ACC112 (cell line): ENCODE results near the gene INTS3.

Experiments
- H2AFZ ChIP-seq: fragments of 200-600 bp; sonication (generic); one replicate; pipeline ENCODE4 v1.6.0; 2017; ENCODE audit warnings: antibody characterized with exemption, low read length; ENCODE audit not compliant: unreplicated experiment
- H3K27ac ChIP-seq: fragments of 200-600 bp; sonication (generic); 2 replicates; pipeline ENCODE4 v1.5.1; 2014; ENCODE audit warnings: low read depth, mild to moderate bottlenecking, antibody characterized with exemption, low read length, moderate library complexity
- H3K27me3 ChIP-seq: fragments of 200-600 bp; sonication (generic); 2 replicates; pipeline ENCODE4 v1.6.1; 2014; ENCODE audit warnings: mild to moderate bottlenecking, antibody characterized with exemption, low read length, moderate library complexity, mixed read lengths; ENCODE audit not compliant: insufficient read depth
- H3K36me3 ChIP-seq: fragments of 200-600 bp; sonication (generic); 2 replicates; pipeline ENCODE4 v1.6.1; 2016; ENCODE audit warnings: mild to moderate bottlenecking, antibody characterized with exemption, low read length, moderate library complexity, mixed read lengths; ENCODE audit not compliant: insufficient read depth
- H3K4me1 ChIP-seq: fragments of 200-600 bp; sonication (generic); one replicate; pipeline ENCODE4 v1.6.1; 2016; ENCODE audit warnings: low read length, mixed read lengths; ENCODE audit not compliant: insufficient read depth, unreplicated experiment, control insufficient read depth
- H3K4me3 ChIP-seq: fragments of 200-600 bp; sonication (generic); 2 replicates; pipeline ENCODE4 v1.5.1; 2014; ENCODE audit warnings: mild to moderate bottlenecking, low read depth, low read length
- H3K79me2 ChIP-seq: fragments of 200-600 bp; sonication (generic); one replicate; pipeline ENCODE4 v1.6.0; 2016; ENCODE audit warnings: low read length; ENCODE audit not compliant: control insufficient read depth, unreplicated experiment, insufficient read depth

Gene INTS3

GRCh38 chr1:153773096-153773921, 45.5 kb downstream of the INTS3 start:
- Histone ChIP-seq H3K36me3 (0 out of 2 replicates have a peak, but pooled peaks cover 5% of the 10 kb centered on the region), H3K79me2 (no peaks in the 10 kb centered on the region), H3K4me1 (peaks cover 42% of the 10 kb centered on the region), H3K4me3 (no peak overlapping the region), H2AFZ (no peak overlapping the region), H3K27me3 (no peaks in the 10 kb centered on the region), H3K27ac (peak overlapping the region; percentile 14; the same call in 1 of the 2 replicates)

GRCh38 chr1:153774026-153774595, 46.3 kb downstream of the INTS3 start:
- Histone ChIP-seq H3K4me3 (no peak overlapping the region), H3K79me2 (no peaks in the 10 kb centered on the region), H2AFZ (no peak overlapping the region), H3K36me3 (0 out of 2 replicates have a peak, but pooled peaks cover 5% of the 10 kb centered on the region), H3K4me1 (peaks cover 42% of the 10 kb centered on the region), H3K27me3 (no peaks in the 10 kb centered on the region), H3K27ac (no peak overlapping the region)

GRCh38 chr1:153774780-153775457, 47.1 kb downstream of the INTS3 start, which contains the start of gene SLC27A3:
Gene SLC27A3 (plus strand): TSS chr1:153775407. CDS start chr1:153775498, 91 bp downstream.
- Histone ChIP-seq H3K4me1 (peaks cover 42% of the 10 kb centered on the region), H3K79me2 (no peaks in the 10 kb centered on the region), H3K36me3 (0 out of 2 replicates have a peak, but pooled peaks cover 5% of the 10 kb centered on the region), H3K27ac (peak within 1 kb of the TSS; percentile 24; the same call in 1 of the 2 replicates), H3K27me3 (no peaks in the 10 kb centered on the region), H2AFZ (peak within 1 kb of the TSS; percentile 83), H3K4me3 (peak within 1 kb of the TSS; percentile 83)

DNA sequence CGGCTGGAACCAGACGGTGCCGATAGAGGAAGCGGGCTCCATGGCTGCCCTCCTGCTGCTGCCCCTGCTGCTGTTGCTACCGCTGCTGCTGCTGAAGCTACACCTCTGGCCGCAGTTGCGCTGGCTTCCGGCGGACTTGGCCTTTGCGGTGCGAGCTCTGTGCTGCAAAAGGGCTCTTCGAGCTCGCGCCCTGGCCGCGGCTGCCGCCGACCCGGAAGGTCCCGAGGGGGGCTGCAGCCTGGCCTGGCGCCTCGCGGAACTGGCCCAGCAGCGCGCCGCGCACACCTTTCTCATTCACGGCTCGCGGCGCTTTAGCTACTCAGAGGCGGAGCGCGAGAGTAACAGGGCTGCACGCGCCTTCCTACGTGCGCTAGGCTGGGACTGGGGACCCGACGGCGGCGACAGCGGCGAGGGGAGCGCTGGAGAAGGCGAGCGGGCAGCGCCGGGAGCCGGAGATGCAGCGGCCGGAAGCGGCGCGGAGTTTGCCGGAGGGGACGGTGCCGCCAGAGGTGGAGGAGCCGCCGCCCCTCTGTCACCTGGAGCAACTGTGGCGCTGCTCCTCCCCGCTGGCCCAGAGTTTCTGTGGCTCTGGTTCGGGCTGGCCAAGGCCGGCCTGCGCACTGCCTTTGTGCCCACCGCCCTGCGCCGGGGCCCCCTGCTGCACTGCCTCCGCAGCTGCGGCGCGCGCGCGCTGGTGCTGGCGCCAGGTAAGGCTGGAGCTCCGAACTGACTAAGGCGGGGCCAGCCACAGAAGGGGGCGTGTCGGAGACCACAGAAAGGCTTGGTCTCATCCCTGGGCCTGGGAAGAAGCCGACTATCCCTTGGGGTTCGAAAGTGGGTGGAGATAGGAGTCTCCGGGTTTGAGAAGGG, 47.8 kb downstream of the INTS3 start:
- H3K4me3 ChIP-seq, result peak overlapping the region; percentile 83
- no peaks in the 10 kb centered on the region for H3K79me2 ChIP-seq
- H3K36me3 ChIP-seq, result 0 out of 2 replicates have a peak, but pooled peaks cover 5% of the 10 kb centered on the region
- H3K27ac ChIP-seq, result 0 out of 2 replicates have a peak overlapping the region, but pooled peaks have one; percentile 24
- no peaks in the 10 kb centered on the region for H3K27me3 ChIP-seq
- peaks cover 42% of the 10 kb centered on the region for H3K4me1 ChIP-seq
- peak overlapping the region; percentile 83 for H2AFZ ChIP-seq

DNA sequence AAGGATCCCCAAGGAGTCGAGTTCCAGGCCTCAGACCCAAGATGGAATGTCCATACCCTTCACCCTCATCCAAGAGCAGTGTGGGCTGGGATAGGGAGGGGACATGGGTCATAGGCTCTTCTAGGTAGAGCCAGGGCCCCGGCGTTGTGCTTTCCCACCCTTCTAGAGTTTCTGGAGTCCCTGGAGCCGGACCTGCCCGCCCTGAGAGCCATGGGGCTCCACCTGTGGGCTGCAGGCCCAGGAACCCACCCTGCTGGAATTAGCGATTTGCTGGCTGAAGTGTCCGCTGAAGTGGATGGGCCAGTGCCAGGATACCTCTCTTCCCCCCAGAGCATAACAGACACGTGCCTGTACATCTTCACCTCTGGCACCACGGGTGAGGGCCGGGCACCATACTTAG, 48.5 kb downstream of the INTS3 start:
- Histone ChIP-seq H3K27me3 (no peaks in the 10 kb centered on the region), H2AFZ (no peak overlapping the region), H3K4me3 (peak overlapping the region; percentile 83), H3K27ac (no peak overlapping the region), H3K4me1 (peaks cover 42% of the 10 kb centered on the region), H3K79me2 (no peaks in the 10 kb centered on the region), H3K36me3 (0 out of 2 replicates have a peak, but pooled peaks cover 5% of the 10 kb centered on the region)

GRCh38 chr1:153776845-153777370, 49.1 kb downstream of the INTS3 start:
- Histone ChIP-seq H3K4me1 (peaks cover 42% of the 10 kb centered on the region), H3K27me3 (no peaks in the 10 kb centered on the region), H3K4me3 (peak overlapping the region; percentile 83; the same call in 1 of the 2 replicates), H2AFZ (no peak overlapping the region), H3K27ac (no peak overlapping the region), H3K79me2 (no peaks in the 10 kb centered on the region), H3K36me3 (0 out of 2 replicates have a peak, but pooled peaks cover 5% of the 10 kb centered on the region)

- peaks cover 42% of the 10 kb centered on the region for H3K4me1 ChIP-seq
- 0 out of 2 replicates have a peak, but pooled peaks cover 3% of the 10 kb centered on the region for H3K36me3 ChIP-seq
- no peaks in the 10 kb centered on the region for H3K27me3 ChIP-seq
- no peak overlapping the region for H3K27ac ChIP-seq
- no peak overlapping the region for H2AFZ ChIP-seq
- H3K4me3 ChIP-seq, result no peak overlapping the region
- H3K79me2 ChIP-seq, result no peaks in the 10 kb centered on the region
These were observed 49.8 kb downstream of the INTS3 start for GRCh38 chr1:153777648-153778047.

DNA sequence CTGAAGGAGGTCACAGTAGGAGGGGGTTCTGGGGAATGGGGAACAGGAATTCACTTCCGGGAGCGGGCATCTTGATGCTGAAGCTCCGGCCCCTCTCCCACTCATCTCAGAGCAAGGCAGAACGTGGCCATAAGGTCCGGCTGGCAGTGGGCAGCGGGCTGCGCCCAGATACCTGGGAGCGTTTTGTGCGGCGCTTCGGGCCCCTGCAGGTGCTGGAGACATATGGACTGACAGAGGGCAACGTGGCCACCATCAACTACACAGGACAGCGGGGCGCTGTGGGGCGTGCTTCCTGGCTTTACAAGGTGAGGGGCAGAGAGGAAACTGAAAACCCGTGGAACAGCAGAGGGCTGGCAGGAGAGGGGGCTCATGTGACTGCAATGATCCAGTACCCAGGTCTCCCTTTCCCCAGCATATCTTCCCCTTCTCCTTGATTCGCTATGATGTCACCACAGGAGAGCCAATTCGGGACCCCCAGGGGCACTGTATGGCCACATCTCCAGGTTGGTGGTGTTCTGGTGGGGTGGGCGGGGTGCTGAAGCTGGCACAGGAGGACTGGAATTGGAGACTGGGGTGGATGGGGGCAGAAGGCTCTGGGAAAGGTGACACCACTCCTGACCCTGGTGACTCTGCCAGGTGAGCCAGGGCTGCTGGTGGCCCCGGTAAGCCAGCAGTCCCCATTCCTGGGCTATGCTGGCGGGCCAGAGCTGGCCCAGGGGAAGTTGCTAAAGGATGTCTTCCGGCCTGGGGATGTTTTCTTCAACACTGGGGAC, 50.4 kb downstream of the INTS3 start:
- Histone ChIP-seq H3K4me1 (peaks cover 42% of the 10 kb centered on the region), H3K27ac (no peak overlapping the region)

GRCh38 chr1:153778824-153779519, 51.1 kb downstream of the INTS3 start:
- Histone ChIP-seq H3K36me3 (no peaks in the 10 kb centered on the region), H3K27ac (no peak overlapping the region)

More for the DNA sequence above, 50.4 kb downstream of the INTS3 start:
- H3K36me3 ChIP-seq, result no peaks in the 10 kb centered on the region
- H2AFZ ChIP-seq, result no peak overlapping the region
- no peak overlapping the region for H3K4me3 ChIP-seq
- no peaks in the 10 kb centered on the region for H3K27me3 ChIP-seq
- no peaks in the 10 kb centered on the region for H3K79me2 ChIP-seq

More at GRCh38 chr1:153778824-153779519, 51.1 kb downstream of the INTS3 start:
- Histone ChIP-seq H2AFZ (no peak overlapping the region), H3K27me3 (no peaks in the 10 kb centered on the region), H3K79me2 (no peaks in the 10 kb centered on the region), H3K4me3 (no peak overlapping the region), H3K4me1 (peaks cover 37% of the 10 kb centered on the region)
